Stimulated activated CD8-positive, alpha-beta memory T cell treated with anti-CD3 and anti-CD28 coated beads, Interleukin-7, amount 100 ng/mL, for 24 hours (primary cell): Measurements from ENCODE around the gene CBFA2T2.

Source experiments
- DNase-seq: peaks from one replicate; pipeline ENCODE4 v3.0.0-alpha.2; 2020; ENCODE audit warnings: low read depth

Gene CBFA2T2

DNA sequence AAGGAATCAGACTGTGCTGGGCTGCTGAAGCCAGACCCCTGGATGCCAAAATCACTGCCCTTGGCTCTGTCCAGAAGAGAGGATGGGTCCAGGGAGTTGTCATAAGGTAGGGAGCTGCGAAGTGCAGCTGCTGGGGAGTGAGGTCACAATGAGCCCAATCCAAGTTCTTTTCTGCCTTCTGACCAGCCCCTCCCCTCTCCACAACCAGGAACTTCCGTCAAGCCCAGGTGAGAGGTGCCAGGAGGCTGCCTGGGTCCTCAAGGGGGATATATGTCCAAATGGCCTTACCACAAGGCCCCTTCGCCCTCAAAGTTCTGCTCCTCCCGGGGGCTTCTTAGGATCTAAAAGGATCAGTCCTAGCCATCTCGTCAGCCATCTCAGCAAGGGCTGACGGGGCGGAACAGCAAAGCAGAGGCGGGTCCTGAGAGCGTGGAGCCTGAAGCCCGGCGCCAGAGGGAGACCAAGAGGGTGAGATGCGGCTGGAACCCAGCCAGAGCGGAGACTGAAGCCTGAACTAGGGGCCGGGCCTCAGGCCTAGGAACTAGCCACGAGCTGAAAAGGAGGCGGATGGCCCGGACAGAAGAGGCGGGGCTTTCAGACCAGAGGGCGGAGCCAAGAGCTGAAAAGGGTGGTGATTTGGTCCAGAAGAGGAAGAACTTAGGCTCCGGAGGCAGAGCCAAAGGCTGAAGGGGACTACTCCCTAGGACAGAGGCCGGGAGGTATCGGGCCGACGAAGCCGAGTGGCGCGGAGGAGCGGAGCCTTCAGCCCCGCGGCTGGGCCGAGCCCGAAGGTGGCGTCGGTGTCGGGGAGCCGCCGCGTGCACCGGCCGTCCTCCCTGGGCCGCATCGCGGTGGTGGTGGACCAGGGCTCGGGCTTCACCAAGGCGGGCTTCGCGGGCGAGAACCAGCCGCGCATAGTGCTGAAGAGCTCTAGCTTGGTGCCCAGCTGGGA, 176.7 kb downstream of the CBFA2T2 start, which contains the start of gene ACTL10:
Gene ACTL10, plus strand, starts transcription at position 651 of the 952 bp plus-strand sequence. CDS start 555 bp downstream, outside the sequence.
- DNase-seq: peak; percentile 79

DNA sequence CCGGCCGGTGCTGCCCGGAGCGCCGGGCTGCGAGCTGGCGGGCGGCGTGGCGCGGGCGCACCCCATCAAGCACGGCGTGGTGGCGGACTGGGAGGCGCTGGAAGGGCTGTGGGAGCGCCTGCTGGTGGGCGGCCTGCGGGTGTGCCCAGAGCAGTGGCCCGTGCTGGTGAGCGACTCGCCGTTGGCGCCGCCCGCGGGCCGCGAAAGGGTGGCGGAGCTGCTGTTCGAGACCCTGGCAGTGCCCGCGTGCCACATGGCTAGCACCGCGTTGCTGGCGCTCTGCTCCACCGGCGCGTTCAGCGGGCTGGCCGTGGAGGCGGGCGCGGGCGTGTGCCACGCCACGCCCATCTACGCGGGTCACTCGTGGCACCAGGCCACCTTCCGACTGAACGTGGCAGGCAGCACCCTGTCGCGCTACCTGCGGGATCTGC, 177.4 kb downstream of the CBFA2T2 start:
- no peak for DNase-seq

DNA sequence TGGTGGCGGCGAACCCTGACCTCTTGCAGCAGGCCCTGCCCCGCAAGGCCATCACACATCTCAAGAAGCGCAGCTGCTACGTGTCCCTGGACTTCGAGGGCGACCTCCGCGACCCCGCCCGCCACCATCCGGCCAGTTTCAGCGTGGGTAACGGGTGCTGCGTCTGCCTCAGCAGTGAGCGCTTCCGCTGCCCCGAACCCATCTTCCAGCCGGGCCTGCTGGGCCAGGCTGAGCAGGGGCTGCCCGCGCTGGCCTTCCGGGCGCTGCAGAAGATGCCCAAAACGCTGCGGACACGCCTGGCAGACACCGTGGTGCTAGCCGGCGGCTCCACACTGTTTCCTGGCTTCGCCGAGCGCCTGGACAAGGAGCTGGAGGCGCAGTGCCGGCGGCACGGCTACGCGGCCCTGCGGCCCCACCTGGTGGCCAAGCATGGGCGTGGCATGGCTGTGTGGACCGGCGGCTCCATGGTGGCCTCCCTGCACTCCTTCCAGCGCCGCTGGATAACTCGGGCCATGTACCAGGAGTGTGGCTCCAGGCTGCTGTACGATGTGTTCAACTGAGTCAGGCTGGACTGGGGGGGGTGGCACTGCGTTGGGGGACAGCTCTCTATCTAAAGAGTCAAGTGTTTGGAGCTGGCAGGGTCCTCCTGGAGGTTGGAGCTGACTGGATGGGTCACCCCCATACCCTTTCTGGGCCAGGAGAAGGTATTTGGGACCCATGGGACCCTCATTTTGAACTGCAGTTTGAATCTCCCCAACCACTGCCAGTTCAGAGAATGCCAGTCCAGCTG, 178.0 kb downstream of the CBFA2T2 start:
- peak; percentile 50 for DNase-seq

DNA sequence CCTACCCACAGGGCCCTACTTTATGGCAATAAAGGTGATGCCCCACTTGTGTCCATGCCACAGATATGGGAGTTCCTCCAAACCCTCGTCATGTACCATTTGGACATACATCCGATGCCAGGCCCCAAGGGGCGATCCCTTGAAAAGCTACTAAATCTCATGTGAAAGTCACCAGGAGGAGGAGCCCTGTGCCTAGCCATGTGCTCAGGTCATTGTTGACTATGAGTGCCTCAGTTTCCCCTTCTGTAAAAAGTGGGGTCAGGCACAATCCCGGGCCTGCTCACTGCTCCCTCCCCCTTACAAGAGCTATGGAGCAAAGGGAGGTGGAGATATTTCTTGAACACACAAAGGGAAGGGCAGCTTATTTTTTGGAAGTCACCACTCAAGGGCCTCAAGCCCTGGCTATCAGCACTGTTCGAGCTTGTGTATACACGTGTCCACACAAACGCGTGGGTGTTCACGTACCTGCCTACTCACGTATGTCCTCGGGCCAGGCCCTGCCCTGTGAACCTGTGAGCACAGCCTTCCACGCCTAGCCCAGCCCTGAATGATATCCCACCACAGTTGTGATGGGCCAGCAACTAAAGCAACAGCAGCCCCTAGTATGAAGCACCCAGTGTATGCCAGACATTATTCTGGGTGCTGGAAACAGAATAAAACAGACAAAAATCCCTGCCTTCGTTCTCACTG, 178.7 kb downstream of the CBFA2T2 start:
- no peak for DNase-seq

DNA sequence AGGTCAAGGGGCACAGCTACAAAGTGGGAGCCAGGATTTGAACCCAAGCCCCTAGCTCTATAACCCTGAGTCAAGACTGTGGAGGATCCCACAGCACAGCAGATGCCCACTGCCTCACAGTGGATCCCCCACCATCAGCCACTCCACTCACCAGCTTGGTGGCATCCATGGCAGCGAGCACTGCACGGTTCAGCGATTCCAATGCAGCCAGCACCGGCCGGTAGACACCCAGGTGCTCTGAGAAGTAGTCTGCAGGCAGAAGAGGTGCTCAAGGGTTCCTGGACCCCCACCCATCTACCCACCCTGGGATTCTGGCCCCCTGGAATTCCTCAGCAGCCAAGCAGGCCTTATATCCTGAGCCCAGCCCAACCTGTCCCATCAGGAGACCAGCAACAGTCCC, 179.3 kb downstream of the CBFA2T2 start:
- DNase-seq: no peak

DNA sequence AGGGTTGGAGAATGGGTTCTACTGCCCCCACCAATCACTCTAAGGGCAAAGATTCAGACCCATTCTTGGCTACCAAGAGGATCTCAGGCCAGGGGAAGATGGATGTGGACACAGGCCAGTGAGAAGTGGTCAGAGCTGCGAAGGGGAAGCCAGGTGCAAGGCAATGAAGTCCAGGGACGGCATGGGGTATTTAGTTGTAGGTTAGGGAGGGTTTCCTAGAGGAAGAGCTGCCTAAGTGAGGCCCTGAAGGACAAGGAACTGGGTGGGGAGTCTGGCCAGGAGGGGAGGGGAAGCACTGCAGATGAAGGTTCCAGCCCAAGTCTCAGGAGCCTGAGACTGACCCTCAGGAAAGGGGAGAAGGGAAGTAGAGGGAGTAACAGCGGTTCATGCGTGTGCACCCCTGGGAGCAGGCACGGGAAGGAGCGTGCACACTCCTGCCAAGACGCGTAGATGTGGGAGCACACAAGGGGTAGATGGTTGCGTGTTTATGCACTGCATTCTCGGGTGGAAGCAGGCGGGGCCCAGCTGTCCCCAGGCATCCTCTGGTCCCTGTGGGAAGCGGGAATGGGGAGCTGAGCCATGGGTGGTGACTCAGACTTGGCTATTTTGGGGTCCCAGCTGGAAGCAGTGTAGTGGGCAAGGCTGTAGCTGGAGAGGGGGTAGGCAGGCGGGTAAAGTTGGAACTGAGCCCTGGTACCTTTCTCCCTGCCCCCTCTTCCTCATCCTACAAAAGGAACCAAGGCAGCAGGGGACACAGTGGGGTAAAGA, 180.2 kb downstream of the CBFA2T2 start:
- DNase-seq: no peak

DNA sequence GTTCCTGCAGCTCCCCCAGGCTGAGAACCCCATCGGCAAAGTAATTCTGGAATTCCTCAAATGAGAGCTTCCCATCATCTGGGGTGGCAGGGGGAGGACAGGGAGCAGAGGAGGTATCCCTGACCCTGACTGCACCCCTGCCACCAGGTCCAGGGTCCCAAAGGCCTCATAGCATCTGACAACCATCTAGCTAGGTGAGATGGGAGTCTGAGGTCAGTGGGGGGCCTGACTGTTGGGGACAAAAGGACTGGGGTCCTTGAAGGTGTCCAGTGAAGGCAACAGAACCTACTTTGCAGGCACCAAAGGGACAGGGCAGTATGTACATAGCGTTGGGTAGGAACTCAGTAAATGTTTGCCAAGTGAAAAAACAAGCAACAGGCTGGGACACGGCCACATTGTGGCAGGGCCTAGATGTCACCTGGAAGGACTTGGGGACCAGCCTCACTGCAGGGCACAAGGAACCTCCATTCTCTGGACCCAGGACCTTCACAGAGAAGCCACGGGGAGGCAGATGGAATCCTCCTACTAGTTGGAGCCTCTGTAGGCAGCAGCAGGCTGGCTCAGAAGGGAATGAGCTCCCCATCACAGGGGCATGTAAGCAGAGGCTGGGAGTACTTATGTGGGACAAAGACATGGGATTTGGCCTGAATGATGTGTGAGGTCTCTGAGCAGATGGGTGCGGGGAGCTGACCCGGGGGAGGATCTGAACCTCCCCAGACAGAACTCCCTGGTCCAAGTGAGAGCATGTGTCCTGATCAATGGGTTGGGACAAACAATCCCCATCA, 181.0 kb downstream of the CBFA2T2 start:
- no peak for DNase-seq

DNA sequence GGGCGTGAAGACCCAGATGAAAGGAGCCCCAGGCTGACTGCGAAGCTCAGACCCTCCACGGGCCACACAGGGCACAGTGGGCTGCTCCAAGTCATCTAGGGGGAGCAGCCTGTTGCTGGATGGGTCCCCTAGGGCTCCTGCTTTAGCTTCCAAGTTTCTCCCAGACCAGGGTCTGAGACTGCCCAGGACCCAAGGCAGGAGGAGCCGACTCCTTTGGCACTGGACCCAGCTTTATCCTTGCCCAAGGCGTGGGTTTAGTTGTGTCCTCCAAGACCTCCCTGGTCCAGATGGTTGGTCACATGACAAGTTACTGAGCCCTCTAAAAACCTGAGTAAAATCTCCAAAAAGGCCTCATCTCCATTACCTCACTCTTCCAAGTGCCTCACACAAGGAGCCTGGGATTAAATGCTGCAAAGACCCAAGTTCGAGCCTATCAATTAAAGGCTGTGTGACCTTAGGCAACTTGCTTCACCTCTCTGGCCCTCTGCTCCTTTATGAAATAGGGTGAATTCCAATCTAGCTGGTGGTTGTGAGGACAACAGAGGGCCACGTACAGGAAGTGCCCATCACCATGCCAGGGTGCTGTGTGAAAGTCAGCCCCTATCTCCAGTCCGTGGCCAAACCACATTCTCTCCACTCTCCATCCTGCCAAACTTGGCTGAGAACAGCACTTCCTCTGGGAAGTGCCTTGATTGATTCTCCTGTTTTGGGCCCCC, 181.8 kb downstream of the CBFA2T2 start:
- no peak for DNase-seq

DNA sequence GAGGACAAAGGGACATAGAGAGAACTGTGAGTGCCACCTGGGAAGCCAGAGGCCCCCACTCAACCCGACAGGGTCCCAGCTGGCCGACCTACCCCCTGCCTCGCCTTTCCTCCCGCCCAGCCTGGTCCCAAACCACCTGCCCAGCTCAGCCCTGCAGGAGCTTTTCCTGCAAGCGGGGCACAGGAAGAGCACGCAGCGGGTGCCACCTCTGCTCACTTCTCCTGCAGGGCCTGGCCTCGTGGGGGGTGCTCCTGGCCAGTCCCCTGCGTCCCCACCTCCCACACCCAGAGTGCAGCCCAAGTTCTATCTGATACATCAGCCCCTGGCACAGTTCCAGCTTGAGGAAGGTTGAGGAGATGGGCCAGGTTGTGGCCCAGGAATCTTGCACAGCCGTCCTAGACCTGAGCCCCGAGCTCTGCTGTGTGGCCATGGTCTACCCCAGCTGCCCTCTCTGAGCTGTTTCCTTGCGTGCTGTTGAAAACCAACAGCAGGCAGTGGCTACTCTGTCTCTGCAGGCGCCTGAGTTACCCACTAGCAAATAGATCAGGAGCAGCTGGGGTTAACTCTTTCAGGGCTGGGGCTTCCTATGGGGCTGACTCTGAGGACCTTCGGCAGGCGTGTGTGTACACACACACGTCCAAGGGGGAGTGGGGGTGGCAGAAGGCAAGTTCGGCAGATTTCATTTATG, 182.7 kb downstream of the CBFA2T2 start:
- no peak for DNase-seq

DNA sequence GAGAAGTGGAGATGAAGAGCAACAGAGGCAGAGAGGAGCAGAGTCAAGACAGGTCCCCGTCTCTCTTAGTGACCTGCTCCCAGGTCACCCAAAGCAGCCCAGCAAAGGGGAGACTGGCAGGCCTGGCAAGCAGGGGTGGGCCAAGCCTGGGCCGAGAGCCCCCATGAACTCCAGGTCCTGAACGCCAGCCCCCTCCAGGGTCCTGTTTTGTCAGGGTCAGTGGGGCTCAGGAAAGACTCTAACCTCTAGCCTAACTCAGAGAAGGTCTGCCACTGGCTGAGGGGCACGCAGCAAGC, 183.2 kb downstream of the CBFA2T2 start:
- DNase-seq: no peak

DNA sequence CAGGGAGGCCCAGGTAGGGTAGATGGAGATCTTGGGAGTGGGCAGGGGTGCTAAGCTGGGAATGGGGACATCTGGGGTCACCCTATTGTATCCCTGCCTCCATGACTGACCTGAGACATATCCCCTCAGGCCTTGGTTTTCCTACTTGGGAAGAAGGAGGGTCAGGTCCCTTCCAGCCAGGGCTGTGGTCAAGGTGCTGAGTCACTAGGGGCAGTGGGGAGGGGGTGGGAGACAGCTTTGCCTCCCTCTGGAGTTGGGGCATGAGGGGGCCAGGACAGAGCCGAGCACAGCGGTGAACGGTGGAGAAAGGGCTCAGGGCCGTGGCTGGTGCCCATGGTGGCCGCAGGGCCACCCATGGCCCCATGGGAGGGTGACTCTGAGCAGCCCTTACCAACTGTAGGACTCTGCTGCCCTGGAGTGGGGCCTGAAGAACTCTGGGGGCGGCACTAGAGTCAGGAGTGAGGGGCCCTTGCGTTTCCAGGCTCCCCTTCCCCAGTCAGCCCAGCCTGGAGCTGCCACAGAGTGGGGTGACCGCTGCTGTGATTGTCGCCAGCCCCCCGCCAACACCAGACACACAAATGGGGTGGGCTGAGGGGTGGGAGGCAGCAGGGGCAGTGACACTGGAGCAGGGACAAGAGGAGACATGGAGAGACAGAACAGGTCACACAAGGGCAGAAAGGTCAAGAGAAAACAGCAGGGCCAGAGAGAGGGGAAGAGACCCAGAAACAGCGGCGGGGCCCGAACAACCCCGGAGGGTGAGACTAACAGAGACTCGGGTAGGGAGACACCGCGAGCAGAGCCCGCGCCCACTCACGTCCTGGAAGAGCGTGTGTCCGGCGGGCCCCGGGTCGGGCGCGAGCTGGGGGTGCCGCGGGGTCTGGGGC, 183.8 kb downstream of the CBFA2T2 start:
- no peak for DNase-seq

DNA sequence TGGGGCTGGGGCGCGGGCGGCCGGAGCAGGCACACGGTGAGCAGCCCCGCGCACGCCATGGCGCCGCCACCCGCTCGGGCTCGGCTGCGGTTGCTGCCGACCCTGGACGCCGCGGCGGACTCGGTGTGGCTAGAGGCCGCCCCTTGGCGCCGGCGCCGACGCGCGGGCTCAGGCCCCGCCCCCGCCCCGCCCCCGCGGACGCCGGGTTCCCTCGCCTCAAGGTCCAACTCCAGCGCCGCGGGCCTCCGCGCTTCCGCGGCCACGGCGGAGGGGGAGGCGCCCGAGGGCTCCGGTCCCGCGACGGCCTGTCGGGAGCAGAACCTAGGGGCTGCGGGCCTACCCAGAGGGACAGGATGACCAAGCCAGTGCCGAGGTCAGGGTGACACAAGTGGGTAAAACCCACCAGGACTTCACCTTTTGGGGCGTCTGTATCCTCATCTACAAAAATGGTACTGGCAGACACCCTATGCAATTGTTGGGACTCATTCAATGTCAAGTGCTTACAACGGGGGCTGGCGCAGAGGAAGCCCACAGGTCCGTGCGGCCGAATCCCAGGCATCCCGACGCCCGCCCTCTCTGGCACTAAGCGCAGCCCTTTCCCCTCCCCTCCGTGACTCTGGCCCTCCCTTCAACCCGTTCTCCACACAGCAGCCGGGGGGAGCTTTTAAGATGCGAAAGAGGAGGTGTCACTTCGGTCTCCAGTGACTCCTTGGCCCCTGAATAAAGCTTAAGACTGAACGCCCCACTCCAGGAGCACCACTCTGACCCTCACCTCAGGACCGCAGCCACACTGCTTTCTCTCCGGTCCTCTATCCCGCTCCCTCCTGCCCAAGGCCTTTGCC, 184.6 kb downstream of the CBFA2T2 start, which contains the start of gene NECAB3:
Gene NECAB3, minus strand, starts transcription at position 135 of the 842 bp plus-strand sequence. Its CDS starts 76 bp downstream, at position 59.
- no peak for DNase-seq

DNA sequence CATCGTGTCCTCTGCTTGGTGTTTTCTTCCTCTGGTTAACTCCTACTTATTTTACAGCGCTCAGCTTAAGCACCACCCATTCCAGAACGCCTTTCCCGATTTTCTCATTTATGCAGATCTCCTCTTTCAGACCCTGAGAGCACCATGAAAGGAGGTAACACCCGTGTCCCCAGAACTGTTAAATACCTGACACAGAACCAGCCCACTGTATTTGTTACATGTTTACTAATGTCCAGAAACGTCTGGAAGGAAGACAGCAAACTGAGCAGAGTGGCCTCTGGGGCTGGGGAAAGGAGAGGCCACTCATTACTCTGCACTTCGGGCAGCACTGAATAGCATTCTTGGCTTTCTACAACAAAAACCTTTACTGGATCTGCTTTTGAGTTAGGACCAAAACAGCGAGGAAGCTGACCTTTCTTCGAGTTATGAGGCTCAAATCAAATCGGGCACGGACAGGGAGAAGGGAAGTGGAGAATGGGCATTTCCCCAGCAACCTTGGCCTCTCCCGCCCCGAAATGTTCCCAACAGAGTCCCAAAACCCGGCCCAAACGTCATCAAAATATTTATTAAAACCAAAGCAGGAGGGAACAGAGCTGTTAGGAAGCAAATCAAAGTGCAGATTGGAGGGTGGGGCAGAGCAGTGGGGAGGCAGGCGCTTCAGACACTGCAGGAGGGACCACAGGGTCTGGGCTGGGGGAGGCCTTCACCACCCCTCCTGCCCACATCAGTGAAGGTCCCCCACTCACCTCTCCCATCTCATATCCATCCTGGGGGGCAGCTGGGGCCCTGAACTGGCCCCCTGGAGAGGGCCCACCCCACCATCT, 185.5 kb downstream of the CBFA2T2 start:
- no peak for DNase-seq

DNA sequence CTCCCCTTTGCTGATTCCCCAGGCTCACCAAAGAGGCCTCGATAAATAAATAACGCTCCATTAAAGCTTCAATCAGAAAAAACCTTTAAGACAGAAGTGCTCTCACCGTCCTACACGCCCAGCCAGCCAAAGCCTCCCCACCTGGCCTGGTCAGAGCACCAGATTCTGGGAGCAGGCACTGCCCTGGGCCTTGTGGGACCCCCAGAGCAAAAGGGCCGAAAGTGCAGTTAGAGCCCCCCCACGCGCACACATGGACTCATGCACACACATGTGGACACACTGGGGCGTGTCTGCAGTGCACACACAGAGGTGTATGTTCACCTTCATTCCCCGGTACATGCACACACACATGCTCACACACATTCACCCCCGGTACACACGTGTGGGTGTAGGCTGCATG, 186.2 kb downstream of the CBFA2T2 start:
- DNase-seq: no peak

DNA sequence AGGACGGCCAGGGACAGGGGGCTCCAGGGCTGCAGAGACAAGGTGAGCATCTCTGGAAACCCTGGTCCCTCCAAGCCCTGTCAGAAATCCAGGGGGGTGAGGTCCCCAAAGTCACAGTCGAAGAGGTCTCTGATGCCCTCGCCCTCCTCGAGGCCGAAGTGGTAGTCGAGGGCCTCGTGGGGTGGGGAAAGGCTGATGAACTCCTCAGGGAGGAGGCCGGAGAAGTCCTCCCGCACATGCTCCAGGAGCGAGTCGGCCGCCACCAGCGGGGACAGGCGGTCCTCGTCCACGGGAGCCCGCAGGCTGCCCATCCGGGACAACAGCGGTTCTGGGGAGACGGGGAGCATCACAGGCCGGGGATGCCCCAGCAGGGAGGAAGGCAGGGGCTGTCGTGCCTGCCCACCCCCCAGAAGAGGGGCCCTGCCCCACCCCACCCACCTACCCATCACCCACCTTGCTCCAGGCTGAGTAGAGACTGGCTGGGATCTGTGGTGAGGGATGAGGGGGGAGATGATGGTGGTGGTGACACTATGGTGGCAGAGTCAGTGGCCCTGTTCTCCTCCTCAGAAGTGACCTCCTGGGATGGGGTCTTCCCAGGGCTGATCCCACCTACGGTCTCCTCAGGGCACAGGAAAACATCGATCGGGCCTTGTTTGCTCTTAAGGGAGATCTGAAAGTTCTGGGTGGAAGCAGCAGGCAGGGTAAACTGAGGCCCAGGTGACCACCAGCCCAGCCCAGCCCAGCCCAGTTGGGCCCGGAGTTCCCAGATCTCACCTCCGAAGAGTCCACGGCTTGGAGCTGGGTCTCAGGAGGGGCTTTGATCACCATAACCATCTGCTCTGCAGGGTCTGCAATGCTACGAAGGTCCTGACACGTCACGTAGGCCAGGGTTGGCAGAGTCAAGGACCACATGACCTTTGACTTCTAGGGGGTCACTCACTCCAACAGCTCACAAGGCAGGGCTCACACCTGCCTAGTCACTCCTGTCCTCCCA, 187.1 kb downstream of the CBFA2T2 start:
- DNase-seq: no peak
